Skeletal muscle tissue (tissue), 4 donors: ENCODE data around the gene TTYH2. TPM values are rescaled to one million over a fixed set of nuclear protein-coding genes. Genes with fewer than 3 reads are reported as not detected.
"Not testable (repeated sequence)": the region's sequence is repeated elsewhere in the genome, so short reads cannot be mapped to it uniquely, and the experiment has no call there.

Experiments
- H3K27ac ChIP-seq: one replicate; pipeline ENCODE4 v1.7.0; 2013; ENCODE audit warnings: mild to moderate bottlenecking, low read depth, low read length, inconsistent platforms
- H3K27me3 ChIP-seq, 3 donors: one replicate each; pipeline ENCODE4 v1.7.0; 2013; ENCODE audit warnings: low read length in 3 of 3; ENCODE audit not compliant: control insufficient read depth in 3 of 3, insufficient read depth in 3 of 3
- H3K36me3 ChIP-seq, 3 donors: one replicate each; pipeline ENCODE4 v1.7.0; 2013; ENCODE audit warnings: low read length in 3 of 3; ENCODE audit not compliant: control insufficient read depth in 3 of 3, insufficient read depth in 3 of 3
- H3K4me1 ChIP-seq, 3 donors: one replicate each; pipeline ENCODE4 v1.7.0; 2013; ENCODE audit warnings: low read length in 3 of 3, mild to moderate bottlenecking in 3 of 3; ENCODE audit not compliant: control insufficient read depth in 3 of 3, insufficient read depth in 3 of 3
- H3K4me3 ChIP-seq, 3 donors: one replicate each; pipeline ENCODE4 v1.7.0; 2013; ENCODE audit warnings: low read length in 3 of 3
- H3K9ac ChIP-seq, 3 donors: one replicate each; pipeline ENCODE4 v1.7.0; 2013; ENCODE audit warnings: low read length in 3 of 3, mild to moderate bottlenecking in 3 of 3, moderate library complexity in 2 of 3, low read depth in 1 of 3
- H3K9me3 ChIP-seq, 3 donors: one replicate each; pipeline ENCODE4 v1.7.0; 2013; ENCODE audit warnings: low read length in 3 of 3; ENCODE audit not compliant: control insufficient read depth in 3 of 3
- total RNA-seq: library from RNA; depleted of rRNA; stranded (reverse); fragments of >200 nt; gene quantifications from one replicate; pipeline ENCODE4 v1.2.3, GENCODE V29; 2014
- donor health status: Osteomylitis.

Gene TTYH2
- total RNA-seq, 1 donor from 2014 or later, result 34.4 TPM

DNA sequence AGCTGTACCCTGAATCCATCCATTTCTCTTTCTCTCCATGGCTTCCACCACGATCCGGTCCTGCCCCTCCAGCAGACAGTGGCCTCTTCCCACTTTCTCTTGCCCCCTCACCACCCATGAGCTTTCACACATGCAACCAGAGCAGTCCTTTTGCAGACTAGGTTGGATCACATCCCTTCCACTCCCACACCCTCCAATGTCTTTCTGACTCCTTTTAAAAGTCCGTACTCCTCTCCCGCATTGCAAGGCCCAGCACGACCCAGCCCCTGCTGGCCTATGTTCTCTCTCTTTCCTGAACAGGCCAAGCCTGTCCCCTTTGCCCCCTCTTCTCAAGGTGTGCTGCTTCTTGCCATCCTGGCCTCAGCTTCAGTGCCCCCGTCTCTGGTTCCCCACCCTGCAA is 38.2 kb downstream of the TTYH2 start:
- Histone ChIP-seq H3K27ac (no peak overlapping the region), H3K9me3 (no peaks in the 10 kb centered on the region), H3K36me3 (peaks cover 32 to 46% (median 42%) of the 10 kb centered on the region in 3 donors), H3K4me1 (no peaks in the 10 kb centered on the region), H3K4me3 (no peak overlapping the region), H3K9ac (no peak overlapping the region), H3K27me3 (no peaks in the 10 kb centered on the region)

- Histone ChIP-seq H3K9me3 (no peaks in the 10 kb centered on the region), H3K27me3 (no peaks in the 10 kb centered on the region), H3K27ac (no peak overlapping the region), H3K4me1 (no peaks in the 10 kb centered on the region), H3K4me3 (no peak overlapping the region), H3K36me3 (peaks cover 32 to 48% (median 43%) of the 10 kb centered on the region in 3 donors), H3K9ac (no peak overlapping the region)
These were observed 38.8 kb downstream of the TTYH2 start for GRCh38 chr17:74252211-74252610.

DNA sequence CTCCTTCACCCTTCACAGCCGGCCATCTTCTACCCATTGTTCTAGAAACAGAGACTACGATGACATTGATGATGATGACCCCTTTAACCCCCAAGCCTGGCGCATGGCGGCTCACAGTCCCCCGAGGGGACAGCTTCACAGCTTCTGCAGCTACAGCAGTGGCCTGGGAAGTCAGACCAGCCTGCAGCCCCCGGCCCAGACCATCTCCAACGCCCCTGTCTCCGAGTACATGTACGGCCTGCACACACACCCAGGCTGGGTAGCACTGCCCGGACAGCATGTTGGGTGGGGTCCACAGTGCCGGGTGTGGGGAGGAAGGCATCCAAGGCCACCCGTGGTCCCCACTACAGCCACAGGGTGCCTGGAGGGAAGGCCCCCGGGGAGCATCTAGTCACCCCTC is 39.7 kb downstream of the TTYH2 start:
- Histone ChIP-seq H3K27me3 (no peaks in the 10 kb centered on the region), H3K27ac (no peak overlapping the region), H3K36me3 (peaks cover 32 to 47% (median 42%) of the 10 kb centered on the region in 3 donors), H3K9ac (no peak overlapping the region), H3K4me3 (no peak overlapping the region), H3K9me3 (no peaks in the 10 kb centered on the region), H3K4me1 (no peaks in the 10 kb centered on the region)

GRCh38 chr17:74257311-74257710 is 43.9 kb downstream of the TTYH2 start:
- Histone ChIP-seq H3K4me3 (no peak overlapping the region), H3K4me1 (no peaks in the 10 kb centered on the region), H3K9ac (no peak overlapping the region), H3K27me3 (no peaks in the 10 kb centered on the region), H3K36me3 (peaks cover 29 to 40% (median 33%) of the 10 kb centered on the region in 3 donors), H3K27ac (no peak overlapping the region), H3K9me3 (no peaks in the 10 kb centered on the region)

DNA sequence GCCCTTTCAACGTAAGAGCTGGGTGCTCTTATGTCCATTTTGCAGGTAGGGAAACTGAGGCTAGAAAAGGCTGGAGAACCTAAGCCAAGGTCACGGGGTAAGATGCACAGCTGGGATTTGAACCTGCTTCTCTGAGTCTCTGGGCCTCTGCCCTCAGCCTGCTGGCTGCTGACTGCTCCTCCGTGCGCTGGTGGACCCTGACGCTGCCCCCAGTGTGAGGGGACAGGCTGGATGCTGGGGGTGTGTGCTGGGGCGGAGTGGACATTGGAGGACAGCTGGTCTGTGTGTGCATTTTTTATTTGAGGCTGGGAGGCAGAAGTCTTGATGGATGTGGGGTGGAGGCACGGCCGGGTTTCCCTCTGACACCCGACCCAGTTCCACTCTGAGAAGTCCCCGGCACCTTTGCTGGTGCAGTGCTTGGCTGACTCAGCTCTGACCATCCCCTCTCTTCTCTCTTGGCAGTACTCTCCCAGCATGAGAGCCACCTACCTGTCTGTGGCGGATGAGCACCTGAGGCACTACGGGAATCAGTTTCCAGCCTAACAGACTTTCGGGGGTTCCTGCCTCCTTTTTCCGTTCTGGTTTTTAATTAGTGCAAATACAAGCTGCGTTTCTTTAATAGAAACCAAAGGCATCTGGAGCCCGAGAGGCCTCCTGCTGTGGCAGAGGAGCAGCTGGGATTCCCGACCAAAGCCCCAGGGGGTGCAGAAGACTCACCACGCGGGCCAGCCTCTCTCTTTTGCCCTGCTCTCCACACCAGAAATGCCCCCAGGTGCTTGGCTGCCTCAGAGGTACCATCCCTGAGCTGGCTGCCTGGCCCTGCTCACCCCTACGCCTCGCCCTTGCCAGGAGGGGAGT is 46.5 kb downstream of the TTYH2 start:
- peaks cover 17 to 22% (median 18%) of the 10 kb centered on the region in 3 donors for H3K36me3 ChIP-seq
- no peaks in the 10 kb centered on the region for H3K9me3 ChIP-seq
- no peak overlapping the region for H3K4me3 ChIP-seq
- H3K27ac ChIP-seq, result no peak overlapping the region
- H3K9ac ChIP-seq, result no peak overlapping the region
- H3K4me1 ChIP-seq, result no peaks in the 10 kb centered on the region
- no peaks in the 10 kb centered on the region for H3K27me3 ChIP-seq

- no peak overlapping the region for H3K27ac ChIP-seq
- no peaks in the 10 kb centered on the region for H3K9me3 ChIP-seq
- H3K27me3 ChIP-seq, result no peaks in the 10 kb centered on the region
- H3K9ac ChIP-seq, result no peak overlapping the region
- H3K4me1 ChIP-seq, result no peaks in the 10 kb centered on the region
- no peak overlapping the region for H3K4me3 ChIP-seq
- H3K36me3 ChIP-seq, result peaks cover 14 to 21% (median 18%) of the 10 kb centered on the region in 3 donors
These were observed 47.1 kb downstream of the TTYH2 start for GRCh38 chr17:74260525-74260850.

GRCh38 chr17:74262601-74263000 is 49.2 kb downstream of the TTYH2 start:
- peak overlapping the region in 1 of 3 donors; percentile 8 for H3K9ac ChIP-seq
- H3K27me3 ChIP-seq, result peaks cover 0 to 8% (median 2%) of the 10 kb centered on the region in 3 donors
- no peaks in the 10 kb centered on the region for H3K4me1 ChIP-seq
- no peak overlapping the region for H3K27ac ChIP-seq
- no peak overlapping the region for H3K4me3 ChIP-seq
- peaks cover 5 to 12% (median 10%) of the 10 kb centered on the region in 3 donors for H3K36me3 ChIP-seq
- no peaks in the 10 kb centered on the region for H3K9me3 ChIP-seq

- H3K4me3 ChIP-seq, H3K36me3 ChIP-seq, H3K9me3 ChIP-seq, H3K27ac ChIP-seq, H3K4me1 ChIP-seq, H3K9ac ChIP-seq: not testable (repeated sequence)
- H3K27me3 ChIP-seq, result peaks cover 0 to 27% (median 15%) of the 10 kb centered on the region in 3 donors
These were observed 53.7 kb downstream of the TTYH2 start for GRCh38 chr17:74267054-74267453.

DNA sequence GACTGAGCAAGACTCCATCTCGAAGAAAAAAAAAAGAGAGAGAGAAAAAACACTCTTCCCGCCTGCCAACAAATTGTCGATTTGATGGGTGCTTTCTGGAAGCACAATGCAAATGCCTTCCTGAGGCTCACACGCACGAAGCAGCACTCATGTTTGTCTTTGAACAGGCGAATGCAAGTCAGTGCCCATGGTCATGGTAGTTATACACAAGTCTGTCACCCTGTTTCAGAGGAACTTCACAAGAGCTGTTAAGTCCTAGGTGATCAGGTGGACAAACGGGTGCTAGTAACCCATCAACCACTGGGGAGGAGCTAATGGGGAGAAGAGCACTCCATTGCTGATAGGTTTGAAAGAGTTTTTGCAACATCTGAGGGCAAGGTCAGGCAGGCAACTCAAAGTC is 54.2 kb downstream of the TTYH2 start:
- H3K4me1 ChIP-seq, result peaks cover 0 to 11% (median 10%) of the 10 kb centered on the region in 3 donors
- H3K36me3 ChIP-seq, result no peaks in the 10 kb centered on the region
- no peaks in the 10 kb centered on the region for H3K9me3 ChIP-seq
- H3K4me3 ChIP-seq, result no peak overlapping the region
- H3K27me3 ChIP-seq, result peaks cover 0 to 32% (median 17%) of the 10 kb centered on the region in 3 donors
- H3K27ac ChIP-seq, result no peak overlapping the region
- H3K9ac ChIP-seq, result no peak overlapping the region

DNA sequence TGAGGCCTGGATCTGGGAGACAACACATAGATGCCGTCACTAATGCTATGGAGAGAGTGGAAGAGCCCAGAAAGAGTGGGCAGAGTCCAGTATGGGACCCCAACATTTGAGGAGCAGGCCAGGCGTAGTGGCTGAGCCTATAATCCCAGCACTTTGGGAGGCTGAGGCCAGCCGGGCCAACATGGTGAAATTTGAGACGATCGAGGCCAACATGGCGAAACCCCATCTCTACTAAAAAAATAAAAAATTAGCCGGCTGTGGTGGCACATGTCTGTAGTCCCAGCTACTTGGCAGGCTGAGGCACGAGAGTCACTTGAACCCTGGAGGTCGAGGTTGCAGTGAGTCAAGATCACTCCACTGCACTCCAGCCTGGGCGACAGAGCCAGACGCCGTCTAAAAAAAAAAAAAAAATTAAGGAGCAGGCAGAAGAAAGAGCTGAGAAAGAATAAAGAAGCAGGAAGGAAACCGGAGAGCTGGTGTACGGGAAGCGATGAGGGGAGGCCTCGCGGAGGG is 54.7 kb downstream of the TTYH2 start:
- Histone ChIP-seq H3K9ac (no peak overlapping the region), H3K36me3 (no peaks in the 10 kb centered on the region), H3K9me3 (no peaks in the 10 kb centered on the region), H3K27me3 (peaks cover 0 to 37% (median 20%) of the 10 kb centered on the region in 3 donors), H3K4me3 (no peak overlapping the region), H3K27ac (no peak overlapping the region), H3K4me1 (peaks cover 3 to 11% (median 10%) of the 10 kb centered on the region in 3 donors)
